GM19351 (cell line): ENCODE measurements around the gene DGKG.
A peak's percentile ranks its signal among the peaks of the same experiment; 100 is the strongest.

Source experiments
- ATAC-seq: cut with Tn5 transposase; IDR thresholded peaks from one replicate; pipeline ENCODE4 v1.9.1; 2021; ENCODE audit warnings: mild to moderate bottlenecking, moderate library complexity; ENCODE audit not compliant: unreplicated experiment

Gene DGKG

DNA sequence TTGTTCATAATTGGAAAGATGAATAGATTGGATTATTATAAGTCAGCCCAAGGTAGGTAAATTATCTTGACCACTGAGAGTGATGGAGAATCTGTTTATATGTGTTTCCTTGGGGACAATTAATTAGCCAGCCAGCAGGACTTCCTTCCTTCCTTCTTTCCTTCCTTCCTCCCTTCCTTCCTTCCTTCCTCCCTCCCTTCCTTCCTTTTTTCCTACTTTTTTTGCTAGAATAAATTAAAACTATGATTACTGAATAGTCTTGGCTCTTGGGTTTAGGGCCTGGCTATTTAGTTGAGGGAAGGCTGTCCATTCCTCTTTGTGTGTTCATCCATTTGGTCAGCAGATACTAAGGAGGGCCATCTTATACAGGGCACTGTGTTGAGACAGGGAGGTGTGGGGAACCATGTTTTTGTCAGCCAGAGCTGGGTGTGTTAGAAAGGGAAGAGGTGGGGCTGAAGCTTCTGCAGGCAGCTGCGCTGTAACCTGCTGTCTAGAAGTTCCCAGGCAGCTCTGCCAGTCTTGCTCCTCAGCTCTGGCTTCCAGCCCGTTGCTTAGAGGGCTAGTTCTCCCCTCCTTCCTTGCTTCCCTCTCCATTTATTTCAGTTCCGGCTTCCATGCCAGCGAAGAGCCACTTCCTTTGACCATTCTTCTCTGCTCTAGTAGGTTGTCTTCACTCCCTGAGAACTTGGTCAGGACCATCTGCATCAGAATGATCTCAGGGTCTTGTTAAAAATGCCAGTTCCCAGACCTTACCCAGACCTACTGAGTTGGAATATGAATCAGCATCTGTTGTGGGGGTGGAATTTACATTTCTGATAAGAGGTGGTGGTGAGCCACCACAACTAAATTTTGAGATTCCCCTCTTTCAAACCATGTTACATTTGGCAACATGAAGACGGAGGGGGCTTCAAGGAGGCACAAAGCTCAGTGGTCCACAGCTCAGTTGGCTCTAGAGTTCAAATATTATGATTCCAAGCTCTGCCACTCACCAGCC is 113.9 kb downstream of the DGKG start:
- no peak for ATAC-seq

DNA sequence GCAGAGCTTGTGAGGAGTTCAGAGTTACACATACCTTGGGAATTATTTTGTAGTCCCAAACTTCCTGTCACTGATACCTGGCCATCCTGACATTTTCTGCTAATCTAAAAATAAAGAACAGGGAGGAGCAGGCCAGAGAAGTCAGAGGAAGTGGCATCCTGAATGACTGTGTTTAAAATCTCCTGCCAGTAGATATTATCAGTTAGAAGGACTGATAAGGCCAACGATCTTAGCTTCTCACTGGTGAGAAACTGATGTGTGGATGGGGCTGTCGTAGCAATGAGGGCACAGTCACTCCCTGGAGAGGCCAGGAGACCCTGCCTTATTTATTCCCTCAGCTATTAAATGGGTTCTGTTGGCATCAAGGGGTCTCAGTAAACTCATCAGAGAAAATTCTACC is 115.1 kb downstream of the DGKG start:
- no peak for ATAC-seq

DNA sequence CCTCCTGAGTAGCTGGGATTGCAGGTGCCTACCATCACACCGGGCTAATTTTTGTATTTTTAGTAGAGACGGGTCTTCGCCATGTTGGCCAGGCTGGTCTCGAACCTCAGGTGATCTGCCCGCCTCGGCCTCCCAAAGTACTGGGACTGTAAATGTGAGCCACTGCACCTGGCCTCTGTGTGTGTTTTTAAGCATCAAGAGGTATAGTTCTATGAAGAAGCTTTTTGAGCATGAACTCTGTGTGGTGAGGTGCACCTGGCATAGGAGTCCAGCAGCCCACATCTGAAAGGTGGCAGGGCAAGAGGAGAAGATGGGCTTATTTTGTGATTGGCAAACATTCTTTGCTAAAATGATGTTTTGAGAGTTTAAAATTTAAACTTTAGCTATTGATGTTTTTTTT is 118.0 kb downstream of the DGKG start:
- no peak for ATAC-seq

DNA sequence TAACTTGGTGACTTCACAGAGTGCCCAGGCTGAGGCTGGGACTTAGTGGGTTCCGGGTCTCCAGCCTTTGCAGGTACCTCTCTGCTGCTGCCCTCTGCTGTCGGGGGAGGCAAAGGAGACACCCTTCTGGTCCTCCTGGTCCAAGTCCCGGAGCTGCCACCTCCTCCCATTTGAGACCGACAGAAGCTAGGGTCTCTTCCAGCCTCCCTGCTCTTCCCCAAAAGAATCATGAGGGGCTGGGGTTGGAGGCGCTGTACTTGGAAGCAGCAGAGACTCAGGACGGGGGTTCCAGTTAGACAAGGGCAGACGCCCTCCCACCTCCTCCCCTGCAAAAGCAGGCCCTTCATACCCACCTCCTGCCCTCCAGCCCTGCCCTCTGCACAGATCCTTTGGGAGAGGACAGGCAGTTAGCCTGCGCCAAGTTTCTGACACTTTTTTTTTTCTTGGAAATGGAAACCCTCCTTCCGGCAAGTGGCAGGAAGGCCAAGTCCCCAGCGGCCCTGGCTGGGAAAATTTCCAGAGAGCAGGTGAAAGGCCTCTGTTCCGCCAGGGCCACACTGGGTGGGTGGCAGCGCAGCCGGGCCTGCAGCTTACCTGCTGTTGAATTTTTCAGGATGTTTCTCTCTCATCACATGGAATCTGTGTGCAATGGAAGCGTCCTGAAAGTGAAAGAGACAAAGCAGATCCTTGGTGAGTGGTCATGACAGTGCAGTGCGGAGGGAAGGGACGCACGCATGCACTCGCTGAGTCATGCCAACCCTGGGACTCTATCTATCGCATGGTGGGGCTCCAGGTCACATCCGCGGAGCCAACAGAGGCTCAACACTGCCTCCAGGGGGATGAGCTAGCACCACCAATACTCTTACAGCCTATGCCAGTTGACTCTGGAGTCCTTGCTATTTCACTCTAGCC is 119.9 kb downstream of the DGKG start:
- ATAC-seq, result peak; percentile 87

DNA sequence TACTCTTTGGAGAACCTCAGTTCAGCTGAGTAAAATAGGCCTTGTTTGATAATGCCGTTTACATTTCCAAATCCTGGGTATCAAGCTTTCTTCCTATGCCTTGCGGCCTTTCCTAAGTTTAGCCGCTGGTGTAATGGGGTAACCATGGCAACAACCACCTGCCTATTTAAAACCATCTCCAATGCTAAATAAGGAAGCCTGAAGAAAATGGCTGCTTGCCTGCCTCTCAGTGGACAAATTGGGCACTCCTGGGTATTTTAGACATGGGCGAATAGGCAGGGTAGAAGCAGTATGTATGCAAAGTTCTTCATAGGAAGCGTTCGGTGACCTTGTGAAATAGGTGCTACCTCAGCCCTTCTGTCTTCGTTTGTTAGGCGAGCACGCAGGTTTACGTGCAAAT is 122.7 kb downstream of the DGKG start:
- no peak for ATAC-seq

DNA sequence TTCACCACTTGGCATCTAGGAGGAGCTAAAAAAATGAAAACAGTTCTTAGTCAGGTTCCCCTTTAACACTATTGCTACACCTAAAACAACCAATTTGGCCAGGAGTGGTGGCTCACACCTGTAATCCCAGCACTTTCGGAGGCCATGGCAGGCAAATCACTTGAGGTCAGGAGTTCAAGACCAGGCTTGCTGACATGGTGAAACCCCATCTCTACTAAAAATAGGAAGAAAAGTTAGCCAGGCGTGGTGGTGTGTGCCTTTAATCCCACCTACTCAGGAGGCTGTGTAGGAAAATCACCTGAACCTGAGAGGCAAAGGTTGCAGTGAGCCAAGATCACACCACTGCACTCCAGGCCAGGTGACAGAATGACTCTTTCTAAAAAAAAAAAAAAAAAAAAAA is 124.1 kb downstream of the DGKG start:
- no peak for ATAC-seq

DNA sequence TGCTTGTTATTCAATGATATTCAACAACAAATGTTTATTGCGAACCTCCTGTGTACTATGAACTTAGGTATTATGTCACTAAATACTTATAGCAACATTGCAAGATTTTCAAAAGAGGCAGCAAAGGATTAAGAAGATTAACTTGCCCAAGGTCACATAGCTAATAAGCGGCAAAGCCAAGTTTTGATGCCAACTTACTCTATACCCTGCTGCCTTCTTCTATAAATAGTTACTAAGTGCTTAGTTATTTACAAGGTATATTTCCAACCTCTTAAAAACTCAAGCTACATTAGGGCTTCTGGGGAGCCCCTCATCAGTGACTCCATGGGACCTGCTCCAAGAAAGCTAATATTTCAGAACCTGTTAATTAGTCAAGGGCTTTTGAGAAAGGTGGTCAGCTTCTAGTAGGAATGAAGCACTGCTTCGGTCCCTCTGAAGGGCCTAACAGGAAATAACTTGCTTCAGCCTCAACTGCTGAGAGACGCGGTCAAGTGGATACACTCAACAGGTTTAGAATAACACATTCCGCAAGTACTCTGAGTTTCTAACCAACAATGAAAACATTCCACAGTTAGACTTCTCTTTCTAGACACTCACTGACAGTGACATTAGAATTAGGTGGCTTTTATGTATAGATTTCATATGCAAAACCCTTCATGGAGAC is 125.5 kb downstream of the DGKG start:
- no peak for ATAC-seq

DNA sequence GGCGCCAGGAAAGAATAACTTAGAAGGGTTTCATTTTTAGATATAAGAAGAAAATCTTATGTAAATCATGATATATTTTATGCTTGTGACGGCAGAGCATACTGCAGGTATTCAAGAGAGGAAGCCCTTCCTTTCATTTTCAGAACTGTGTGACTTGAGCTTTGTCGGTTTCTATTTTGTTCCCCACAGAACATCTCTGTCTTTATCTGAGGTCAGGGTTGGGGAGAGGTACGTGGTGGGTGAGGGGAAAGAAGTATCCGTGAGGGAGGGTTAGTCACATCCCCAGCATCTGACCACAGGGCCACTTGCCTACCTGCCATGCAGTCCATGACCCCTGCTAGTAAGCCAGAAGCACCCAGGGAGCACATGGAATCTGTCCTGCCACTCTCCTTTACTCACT is 126.5 kb downstream of the DGKG start:
- peak; percentile 82 for ATAC-seq

DNA sequence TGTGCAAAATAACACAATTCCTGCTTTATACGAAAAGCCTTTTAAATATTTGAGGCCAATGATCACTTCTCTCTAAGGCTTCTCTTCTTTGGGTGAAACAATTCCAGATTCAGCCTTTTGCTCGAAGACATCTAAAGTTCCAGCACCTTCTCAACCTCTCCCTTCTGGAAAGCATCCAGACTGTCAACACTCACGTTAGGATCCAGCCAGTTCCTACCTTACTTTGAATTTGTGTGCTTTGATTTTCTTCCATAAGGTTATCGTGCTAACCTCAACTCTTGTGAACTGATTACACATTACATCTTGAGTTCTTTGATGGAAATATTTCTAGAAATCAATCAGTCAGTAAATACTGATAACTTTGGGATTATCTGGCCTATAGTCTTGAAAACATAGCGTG is 127.9 kb downstream of the DGKG start:
- no peak for ATAC-seq

DNA sequence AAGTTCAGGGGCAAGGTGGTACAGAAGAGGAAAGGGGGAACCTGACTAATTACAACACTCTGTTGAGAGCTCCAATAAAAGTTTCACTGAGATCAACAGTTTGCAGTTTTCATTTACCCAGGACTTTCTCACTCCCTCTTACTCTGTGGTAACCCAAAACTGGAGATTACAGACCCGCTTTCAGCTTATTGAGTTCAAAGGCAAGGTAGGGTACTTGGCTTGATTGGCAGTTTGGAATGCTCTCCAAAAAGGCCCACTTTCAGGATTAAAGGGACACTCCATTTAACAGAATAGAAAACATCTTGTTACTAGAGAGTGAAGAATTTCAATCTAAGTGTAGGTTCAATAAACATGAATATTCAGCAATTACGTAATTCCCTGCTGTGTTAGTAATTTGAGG is 135.6 kb downstream of the DGKG start:
- ATAC-seq, result no peak

DNA sequence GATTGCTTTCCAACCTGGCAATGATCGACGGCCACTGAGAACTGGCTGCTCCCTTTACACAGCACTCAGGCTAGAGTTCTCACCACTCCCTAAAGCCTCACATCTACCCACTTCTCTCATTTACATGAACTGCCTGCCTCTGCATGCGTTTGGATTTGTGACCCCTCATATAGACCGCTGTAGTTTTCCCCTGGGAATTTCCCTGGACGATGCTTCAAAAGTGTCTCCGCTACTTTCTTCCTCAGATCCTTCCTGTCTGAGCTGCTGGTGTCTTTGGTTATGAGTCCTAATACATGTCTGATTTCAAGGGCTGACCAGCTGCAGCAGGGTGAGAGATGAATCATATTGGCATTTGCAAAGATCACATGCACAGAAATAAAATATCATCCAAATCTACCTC is 136.4 kb downstream of the DGKG start:
- peak; percentile 57 for ATAC-seq

DNA sequence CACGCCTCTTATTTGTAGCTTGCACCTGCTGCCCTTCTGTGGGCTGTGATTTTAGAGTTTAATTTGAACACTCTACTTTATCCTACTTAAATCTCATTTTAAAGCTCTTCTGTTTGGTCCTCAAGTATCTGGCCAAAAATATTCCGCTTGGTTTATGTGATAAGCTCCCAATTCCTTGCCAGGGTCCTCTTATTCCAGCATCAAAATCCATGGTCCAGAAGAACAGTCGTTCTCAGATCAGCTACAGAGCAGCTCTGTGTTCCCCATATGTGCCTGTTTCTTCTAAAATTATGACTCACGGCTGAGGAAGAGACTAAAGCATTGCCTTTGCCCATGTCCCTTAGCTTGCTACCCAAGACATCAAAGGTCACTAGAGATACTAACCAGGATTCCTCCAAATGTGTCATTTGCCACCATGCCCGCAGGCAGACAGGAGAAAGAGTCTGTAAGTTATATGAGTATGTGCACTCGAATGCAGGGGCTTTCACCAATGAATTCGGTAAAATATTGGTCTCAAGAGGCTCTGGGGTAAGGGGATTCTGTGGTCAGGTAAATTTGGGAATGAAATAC is 137.9 kb downstream of the DGKG start:
- ATAC-seq, result no peak

DNA sequence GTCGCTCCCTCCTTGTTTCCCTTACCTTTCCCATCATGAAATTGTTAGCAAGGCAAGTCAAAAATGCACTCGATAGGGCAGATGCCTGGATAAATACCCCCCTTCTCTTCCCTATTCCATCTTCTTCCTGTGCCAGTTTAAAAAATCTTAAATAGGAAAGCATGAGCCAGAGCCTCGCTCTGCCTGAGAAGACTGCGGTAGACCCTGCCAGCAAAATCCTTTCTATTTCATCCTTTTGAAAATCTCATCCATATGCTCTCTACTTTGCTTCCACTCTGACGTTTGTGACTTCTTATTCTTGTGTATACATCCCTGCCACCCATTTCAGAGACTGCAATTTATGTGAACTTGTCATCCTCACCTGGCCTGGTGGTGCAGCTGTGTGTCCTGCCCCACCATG is 138.6 kb downstream of the DGKG start:
- no peak for ATAC-seq

DNA sequence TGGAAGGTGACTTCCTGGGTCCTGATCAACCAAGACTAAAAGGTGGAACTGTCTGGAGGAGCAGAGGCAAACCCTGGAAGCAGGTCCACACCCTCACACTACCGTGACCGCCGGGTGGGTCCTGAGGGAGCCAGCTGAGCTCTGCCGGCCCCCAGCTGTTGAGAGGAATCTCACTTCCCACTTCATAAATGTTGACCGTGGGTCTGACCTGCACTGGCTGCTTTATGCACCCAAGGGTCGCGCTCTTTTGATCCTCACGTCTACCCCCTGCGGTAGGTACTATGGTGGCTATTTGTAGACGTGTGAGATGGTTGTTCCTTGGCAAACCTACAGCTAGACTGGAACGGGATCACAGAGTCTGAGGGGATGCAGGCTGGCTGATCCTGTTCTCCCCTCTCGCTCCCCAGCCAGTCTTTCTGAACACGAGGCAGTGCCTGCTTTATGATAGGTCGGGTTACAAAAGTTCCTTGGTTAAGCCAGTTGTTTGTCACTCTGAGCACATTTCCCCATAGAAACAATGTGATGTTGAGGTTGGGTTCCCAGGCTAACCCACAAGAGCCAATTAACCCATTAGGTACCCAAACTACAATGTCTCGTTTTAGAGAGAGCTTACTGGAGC is 140.2 kb downstream of the DGKG start:
- no peak for ATAC-seq

DNA sequence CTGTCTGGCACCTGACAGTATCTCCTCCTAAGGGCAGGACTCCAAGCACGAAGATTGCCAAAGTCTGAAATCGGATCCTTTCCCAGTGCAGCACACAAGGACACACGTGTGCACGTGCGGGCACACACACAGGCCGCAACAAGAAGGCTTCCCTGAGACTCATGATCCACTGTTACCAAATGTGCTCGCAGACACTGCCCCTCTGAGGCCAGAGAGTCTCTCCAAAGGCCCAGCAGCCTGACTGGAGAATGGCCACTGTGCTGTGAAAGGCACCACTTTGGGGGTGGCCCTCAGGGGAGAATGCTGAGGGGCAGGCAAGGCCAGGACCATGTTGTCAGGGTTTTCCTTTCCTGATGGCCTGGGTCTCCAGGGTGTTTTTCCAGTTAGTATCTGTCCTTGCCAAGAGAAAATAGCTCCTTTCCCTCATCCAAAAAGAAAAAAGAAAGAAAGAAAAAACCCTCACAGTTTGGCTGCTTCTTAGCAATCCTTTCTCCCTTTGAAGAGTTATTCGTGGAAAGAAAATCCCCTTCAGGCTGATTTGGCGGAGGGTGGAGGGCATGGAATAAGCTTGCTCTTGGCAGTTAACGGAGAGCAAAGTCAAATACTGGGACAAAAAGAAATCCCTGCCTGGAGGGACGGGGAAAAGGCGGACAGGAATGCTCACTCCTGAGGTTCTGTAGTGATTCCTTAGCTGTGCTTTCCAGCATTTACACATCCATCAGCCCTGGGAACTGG is 141.0 kb downstream of the DGKG start:
- no peak for ATAC-seq

DNA sequence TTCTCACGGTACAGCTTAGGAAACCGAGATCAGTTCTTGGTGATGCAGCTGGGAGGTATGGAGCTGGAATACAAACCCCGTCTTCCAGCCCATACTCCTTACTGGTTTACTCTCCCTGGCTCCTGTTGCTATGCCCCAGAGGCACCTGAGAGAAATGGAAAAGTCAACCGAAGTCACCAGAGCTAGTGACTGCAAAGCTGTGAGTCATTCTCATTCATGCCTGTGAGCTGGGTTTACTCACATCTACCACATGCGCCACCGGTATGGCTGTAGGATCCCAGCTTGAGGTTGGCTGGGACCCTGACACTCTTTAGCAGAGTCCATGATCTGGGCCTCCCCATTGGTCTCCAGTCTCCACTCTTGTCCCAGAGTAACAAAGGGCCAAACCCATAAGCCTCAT is 141.7 kb downstream of the DGKG start:
- ATAC-seq, result no peak

DNA sequence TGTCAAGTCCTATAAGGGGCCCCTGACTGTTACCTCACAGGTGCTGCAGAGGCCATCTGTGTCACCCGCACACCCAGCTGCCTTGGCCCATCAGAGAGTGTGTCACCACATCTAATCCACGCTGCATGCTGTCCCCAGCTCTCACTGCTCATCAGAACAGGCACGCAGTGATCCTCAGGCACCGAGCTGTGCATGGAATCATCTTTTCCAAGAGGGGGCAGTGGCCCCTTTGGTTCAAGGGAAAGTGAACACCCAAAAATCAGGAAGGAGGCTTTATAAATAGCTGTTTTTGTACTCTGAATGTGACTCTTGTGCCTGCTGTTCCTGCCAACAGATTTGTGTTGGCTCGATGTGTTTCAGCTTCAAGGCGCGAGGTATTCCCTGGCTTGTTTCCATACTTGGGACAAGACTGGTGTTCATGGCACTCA is 142.8 kb downstream of the DGKG start:
- no peak for ATAC-seq

DNA sequence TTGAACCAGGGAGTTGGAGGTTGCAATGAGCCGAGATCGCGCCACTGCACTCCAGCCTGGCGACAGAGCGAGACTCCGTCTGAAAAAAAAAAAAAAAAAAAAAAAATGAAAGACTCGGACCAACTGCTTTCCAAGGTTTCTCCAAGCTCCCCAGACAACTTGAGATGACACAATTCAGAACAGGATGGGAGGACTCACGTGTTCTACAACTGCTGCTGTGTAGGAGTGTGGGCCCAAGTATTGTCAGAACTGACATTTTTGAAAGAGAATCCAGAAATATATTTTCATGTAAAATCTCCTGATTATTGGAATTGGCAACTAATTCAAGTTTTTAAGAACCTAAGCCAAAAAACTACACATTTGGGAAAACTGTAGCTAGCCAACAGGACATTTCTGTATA is 143.6 kb downstream of the DGKG start:
- ATAC-seq, result no peak

DNA sequence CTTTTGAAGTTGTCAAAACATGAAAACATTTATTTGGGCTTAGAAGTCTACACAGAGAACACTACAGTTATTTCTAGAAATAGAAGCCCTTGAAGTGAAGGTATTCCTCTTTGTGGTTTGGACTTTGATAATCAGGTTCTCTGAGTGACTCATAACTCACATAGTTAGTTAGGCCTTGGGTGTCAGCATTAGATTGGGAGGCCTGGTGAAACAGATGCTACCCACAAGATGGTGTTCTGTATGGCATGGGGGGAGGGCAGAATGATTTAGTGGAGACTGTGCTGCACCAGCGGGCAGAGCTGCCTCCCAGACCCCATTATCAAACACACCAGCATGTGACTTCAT is 144.2 kb downstream of the DGKG start:
- peak; percentile 95 for ATAC-seq
